Ascending aorta (tissue), 2 donors: ENCODE results near the gene SAXO1. TPM values are rescaled to one million over a fixed set of nuclear protein-coding genes. Genes with fewer than 3 reads are reported as not detected.
"Not testable (repeated sequence)": the region's sequence is repeated elsewhere in the genome, so short reads cannot be mapped to it uniquely, and the experiment has no call there.

Experiments
- DNase-seq, 2 donors: peaks; one replicate each; pipeline ENCODE4 v3.0.0-alpha.2; 2019; ENCODE audit warnings: low spot score in 2 of 2
- H3K27ac ChIP-seq, 2 donors: fragments of 200-600 bp; sonication (generic); one replicate each; pipeline ENCODE4 v1.5.1; 2016 to 2017; ENCODE audit warnings: mild to moderate bottlenecking in 1 of 2
- H3K27me3 ChIP-seq: fragments of 200-600 bp; sonication (generic); one replicate; pipeline ENCODE4 v1.5.1; 2017
- H3K36me3 ChIP-seq, 2 donors: fragments of 200-600 bp; sonication (generic); one replicate each; pipeline ENCODE4 v1.5.1; 2016
- H3K4me1 ChIP-seq, 2 donors: fragments of 200-600 bp; sonication (generic); one replicate each; pipeline ENCODE4 v1.5.1; 2016 to 2017; ENCODE audit warnings: mild to moderate bottlenecking in 1 of 2
- H3K4me3 ChIP-seq, 2 donors: fragments of 200-600 bp; sonication (generic); one replicate each; pipeline ENCODE4 v1.5.1; 2016 to 2017; ENCODE audit warnings: mild to moderate bottlenecking in 1 of 2
- H3K9me3 ChIP-seq, 2 donors: fragments of 200-600 bp; sonication (generic); one replicate each; pipeline ENCODE4 v1.5.1; 2016
- CTCF ChIP-seq, 3 experiments: fragments of 200-600 bp in 2 of 3; fragments of 450-650 bp in 1 of 3; sonication (generic) in 2 of 3; IDR thresholded peaks; one replicate each; pipeline ENCODE4 v1.5.1; 2016 to 2019; ENCODE audit warnings: antibody characterized with exemption in 3 of 3, mild to moderate bottlenecking in 1 of 3, moderate library complexity in 1 of 3
- intact Hi-C: fragments of 100-400 bp; cut with DNase I; formaldehyde crosslinking; loops from one replicate; pipeline ENCODE4 v1.15.1; 2023
- total RNA-seq: library from RNA; depleted of rRNA; stranded (reverse); fragments of >200 nt; gene quantifications from one replicate; pipeline ENCODE4 v1.1.0, GENCODE V29; 2016

The SAXO1 gene
- total RNA-seq, 1 donor from 2014 or later = 0.11 TPM

GRCh38 chr9:18997151-18997550 is 35.9 kb downstream of the SAXO1 start:
- Histone ChIP-seq H3K4me1 (no peaks in the 10 kb centered on the region), H3K27me3 (no peaks in the 10 kb centered on the region), H3K4me3 (no peak overlapping the region), H3K27ac (no peak overlapping the region), H3K9me3 (no peaks in the 10 kb centered on the region), H3K36me3 (no peaks in the 10 kb centered on the region)
- no peak for TF ChIP-seq CTCF (IDR thresholded peaks at IDR 0.05)
- intact Hi-C loops = no loop called here
- DNase-seq = no peak

- DNase-seq = no peak
- Histone ChIP-seq H3K9me3 (no peaks in the 10 kb centered on the region), H3K27me3 (no peaks in the 10 kb centered on the region), H3K4me1 (no peaks in the 10 kb centered on the region), H3K27ac (no peak overlapping the region), H3K4me3 (no peak overlapping the region), H3K36me3 (no peaks in the 10 kb centered on the region)
- intact Hi-C loops = no loop called here
- no peak for TF ChIP-seq CTCF (IDR thresholded peaks at IDR 0.05)
Measured at GRCh38 chr9:18996211-18996610, 36.8 kb downstream of the SAXO1 start.

- no peaks in the 10 kb centered on the region for H3K27me3 ChIP-seq
- H3K36me3 ChIP-seq = no peaks in the 10 kb centered on the region
- TF ChIP-seq CTCF (IDR thresholded peaks at IDR 0.05) = no peak
- no peaks in the 10 kb centered on the region for H3K4me1 ChIP-seq
- H3K27ac ChIP-seq = no peak overlapping the region
- no peaks in the 10 kb centered on the region for H3K9me3 ChIP-seq
- no peak overlapping the region for H3K4me3 ChIP-seq
- intact Hi-C loops = no loop called here
- DNase-seq = no peak
Measured at GRCh38 chr9:18994263-18994916, 38.6 kb downstream of the SAXO1 start.

GRCh38 chr9:18991197-18991596 is 41.8 kb downstream of the SAXO1 start:
- H3K27ac ChIP-seq, DNase-seq, H3K4me3 ChIP-seq, intact Hi-C loops, H3K9me3 ChIP-seq, H3K27me3 ChIP-seq, H3K36me3 ChIP-seq, H3K4me1 ChIP-seq: not testable (repeated sequence)

GRCh38 chr9:18990494-18990893 is 42.5 kb downstream of the SAXO1 start:
- no peak overlapping the region for H3K4me3 ChIP-seq
- no peaks in the 10 kb centered on the region for H3K36me3 ChIP-seq
- H3K27ac ChIP-seq = no peak overlapping the region
- no peaks in the 10 kb centered on the region for H3K27me3 ChIP-seq
- no peaks in the 10 kb centered on the region for H3K4me1 ChIP-seq
- intact Hi-C loops = no loop called here
- no peak for TF ChIP-seq CTCF (IDR thresholded peaks at IDR 0.05)
- no peak for DNase-seq
- no peaks in the 10 kb centered on the region for H3K9me3 ChIP-seq

GRCh38 chr9:18989865-18990264 is 43.1 kb downstream of the SAXO1 start:
- H3K4me1 ChIP-seq = no peaks in the 10 kb centered on the region
- H3K27ac ChIP-seq = no peak overlapping the region
- no peaks in the 10 kb centered on the region for H3K27me3 ChIP-seq
- H3K4me3 ChIP-seq = no peak overlapping the region
- DNase-seq = no peak
- intact Hi-C loops = no loop called here
- no peaks in the 10 kb centered on the region for H3K36me3 ChIP-seq
- no peaks in the 10 kb centered on the region for H3K9me3 ChIP-seq
- no peak for TF ChIP-seq CTCF (IDR thresholded peaks at IDR 0.05)
